Measurements from ENCODE around the gene SPTY2D1.

DNA sequence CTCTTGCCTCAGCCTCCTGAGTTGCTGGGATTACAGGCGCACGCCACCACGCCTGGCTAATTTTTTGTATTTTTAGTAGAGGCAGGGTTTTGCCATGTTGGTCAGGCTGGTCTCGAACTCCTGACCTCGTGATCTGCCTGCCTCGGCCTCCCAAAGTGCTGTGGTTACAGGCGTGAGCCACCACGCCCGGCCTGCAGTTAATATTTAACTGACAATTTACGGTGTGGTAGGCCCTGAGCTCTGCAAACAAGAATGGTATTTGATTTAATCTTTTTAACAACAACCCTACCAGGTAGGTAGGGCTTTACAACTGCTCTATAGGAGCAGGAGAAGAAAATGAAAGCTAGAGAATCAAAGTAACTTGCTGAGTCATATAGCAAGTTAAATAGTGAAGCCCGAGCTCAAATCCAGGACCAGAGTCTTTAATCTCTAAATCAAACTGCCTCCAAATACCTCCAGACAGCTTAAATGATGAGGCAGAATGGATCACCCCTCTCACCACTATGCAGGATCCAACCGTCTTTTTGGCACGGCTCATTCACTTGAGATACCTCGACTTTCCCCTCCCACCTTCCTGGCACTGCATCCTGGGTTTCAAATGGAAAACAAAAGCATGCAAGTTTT, 55.1 kb downstream of the SPTY2D1 start:
- TF ChIP-seq, protein P1, sequence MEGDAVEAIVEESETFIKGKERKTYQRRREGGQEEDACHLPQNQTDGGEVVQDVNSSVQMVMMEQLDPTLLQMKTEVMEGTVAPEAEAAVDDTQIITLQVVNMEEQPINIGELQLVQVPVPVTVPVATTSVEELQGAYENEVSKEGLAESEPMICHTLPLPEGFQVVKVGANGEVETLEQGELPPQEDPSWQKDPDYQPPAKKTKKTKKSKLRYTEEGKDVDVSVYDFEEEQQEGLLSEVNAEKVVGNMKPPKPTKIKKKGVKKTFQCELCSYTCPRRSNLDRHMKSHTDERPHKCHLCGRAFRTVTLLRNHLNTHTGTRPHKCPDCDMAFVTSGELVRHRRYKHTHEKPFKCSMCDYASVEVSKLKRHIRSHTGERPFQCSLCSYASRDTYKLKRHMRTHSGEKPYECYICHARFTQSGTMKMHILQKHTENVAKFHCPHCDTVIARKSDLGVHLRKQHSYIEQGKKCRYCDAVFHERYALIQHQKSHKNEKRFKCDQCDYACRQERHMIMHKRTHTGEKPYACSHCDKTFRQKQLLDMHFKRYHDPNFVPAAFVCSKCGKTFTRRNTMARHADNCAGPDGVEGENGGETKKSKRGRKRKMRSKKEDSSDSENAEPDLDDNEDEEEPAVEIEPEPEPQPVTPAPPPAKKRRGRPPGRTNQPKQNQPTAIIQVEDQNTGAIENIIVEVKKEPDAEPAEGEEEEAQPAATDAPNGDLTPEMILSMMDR (IDR thresholded peaks at IDR 0.05; ENCODE audit: insufficient read depth, low read length) = no peak
- TF ChIP-seq POLR2AphosphoS5 (IDR thresholded peaks at IDR 0.05; ENCODE audit: low read depth) (no peak), SPI1 (IDR thresholded peaks at IDR 0.05; ENCODE audit: borderline replicate concordance, low read depth) (no peak), GABPA (IDR thresholded peaks at IDR 0.05; ENCODE audit: low read depth) (no peak)
- TF ChIP-seq, protein P2, sequence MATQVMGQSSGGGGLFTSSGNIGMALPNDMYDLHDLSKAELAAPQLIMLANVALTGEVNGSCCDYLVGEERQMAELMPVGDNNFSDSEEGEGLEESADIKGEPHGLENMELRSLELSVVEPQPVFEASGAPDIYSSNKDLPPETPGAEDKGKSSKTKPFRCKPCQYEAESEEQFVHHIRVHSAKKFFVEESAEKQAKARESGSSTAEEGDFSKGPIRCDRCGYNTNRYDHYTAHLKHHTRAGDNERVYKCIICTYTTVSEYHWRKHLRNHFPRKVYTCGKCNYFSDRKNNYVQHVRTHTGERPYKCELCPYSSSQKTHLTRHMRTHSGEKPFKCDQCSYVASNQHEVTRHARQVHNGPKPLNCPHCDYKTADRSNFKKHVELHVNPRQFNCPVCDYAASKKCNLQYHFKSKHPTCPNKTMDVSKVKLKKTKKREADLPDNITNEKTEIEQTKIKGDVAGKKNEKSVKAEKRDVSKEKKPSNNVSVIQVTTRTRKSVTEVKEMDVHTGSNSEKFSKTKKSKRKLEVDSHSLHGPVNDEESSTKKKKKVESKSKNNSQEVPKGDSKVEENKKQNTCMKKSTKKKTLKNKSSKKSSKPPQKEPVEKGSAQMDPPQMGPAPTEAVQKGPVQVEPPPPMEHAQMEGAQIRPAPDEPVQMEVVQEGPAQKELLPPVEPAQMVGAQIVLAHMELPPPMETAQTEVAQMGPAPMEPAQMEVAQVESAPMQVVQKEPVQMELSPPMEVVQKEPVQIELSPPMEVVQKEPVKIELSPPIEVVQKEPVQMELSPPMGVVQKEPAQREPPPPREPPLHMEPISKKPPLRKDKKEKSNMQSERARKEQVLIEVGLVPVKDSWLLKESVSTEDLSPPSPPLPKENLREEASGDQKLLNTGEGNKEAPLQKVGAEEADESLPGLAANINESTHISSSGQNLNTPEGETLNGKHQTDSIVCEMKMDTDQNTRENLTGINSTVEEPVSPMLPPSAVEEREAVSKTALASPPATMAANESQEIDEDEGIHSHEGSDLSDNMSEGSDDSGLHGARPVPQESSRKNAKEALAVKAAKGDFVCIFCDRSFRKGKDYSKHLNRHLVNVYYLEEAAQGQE (IDR thresholded peaks at IDR 0.05; ENCODE audit: insufficient replicate concordance, low read depth) = no peak

Measured in HL-60 (cell line).